Hepatocyte (in vitro differentiated cells): ENCODE measurements around the gene SAMD14. TPM values are rescaled to one million over a fixed set of nuclear protein-coding genes. Genes with fewer than 3 reads are reported as not detected.

Experiments
- DNase-seq: peaks from one replicate; pipeline ENCODE4 v3.0.0-alpha.2; 2016; ENCODE audit warnings: low spot score
- H2AFZ ChIP-seq: fragments of 200-600 bp; sonication (generic); 2 replicates; pipeline ENCODE4 v1.6.0; 2016; ENCODE audit warnings: antibody characterized with exemption, mild to moderate bottlenecking
- H3K27ac ChIP-seq: fragments of 200-600 bp; sonication (generic); 2 replicates; pipeline ENCODE4 v1.5.1; 2016; ENCODE audit warnings: mild to moderate bottlenecking
- H3K27me3 ChIP-seq: fragments of 200-600 bp; sonication (generic); 2 replicates; pipeline ENCODE4 v1.6.1; 2016
- H3K36me3 ChIP-seq: fragments of 200-600 bp; sonication (generic); replicated peaks from 2 replicates; pipeline ENCODE4 v1.5.1; 2016; ENCODE audit warnings: low read depth; ENCODE audit not compliant: insufficient read depth
- H3K4me1 ChIP-seq: fragments of 200-600 bp; sonication (generic); 2 replicates; pipeline ENCODE4 v1.5.1; 2016; ENCODE audit warnings: mild to moderate bottlenecking, moderate library complexity; ENCODE audit not compliant: insufficient read depth
- H3K4me2 ChIP-seq: fragments of 200-600 bp; sonication (generic); 2 replicates; pipeline ENCODE4 v1.6.0; 2016
- H3K4me3 ChIP-seq: fragments of 200-600 bp; sonication (generic); 2 replicates; pipeline ENCODE4 v1.5.1; 2016; ENCODE audit warnings: mild to moderate bottlenecking
- H3K79me2 ChIP-seq: fragments of 200-600 bp; sonication (generic); 2 replicates; pipeline ENCODE4 v1.6.0; 2017; ENCODE audit warnings: mild to moderate bottlenecking
- H3K9me2 ChIP-seq: fragments of 200-600 bp; sonication (generic); replicated peaks from 2 replicates; pipeline ENCODE4 v1.6.0; 2017; ENCODE audit warnings: mild to moderate bottlenecking; ENCODE audit not compliant: insufficient read depth
- H3K9me3 ChIP-seq: fragments of 200-600 bp; sonication (generic); 2 replicates; pipeline ENCODE4 v1.5.1; 2016; ENCODE audit warnings: low read depth, mild to moderate bottlenecking
- H4K20me1 ChIP-seq: fragments of 200-600 bp; sonication (generic); 2 replicates; pipeline ENCODE4 v1.6.0; 2016; ENCODE audit warnings: mild to moderate bottlenecking; ENCODE audit not compliant: insufficient read depth, poor library complexity, severe bottlenecking
- EZH2 ChIP-seq: fragments of 200-600 bp; sonication (generic); IDR thresholded peaks from 2 replicates; pipeline ENCODE4 v1.6.1; 2016; ENCODE audit warnings: antibody characterized with exemption, mild to moderate bottlenecking, borderline replicate concordance
- EZH2phosphoT487 ChIP-seq: fragments of 200-600 bp; sonication (generic); IDR thresholded peaks from one replicate; pipeline ENCODE4 v1.6.1; 2018; ENCODE audit warnings: antibody characterized with exemption, mild to moderate bottlenecking, low read depth, moderate library complexity; ENCODE audit not compliant: unreplicated experiment, severe bottlenecking
- WGBS: methylation state at CpG from one replicate; pipeline ENCODE4 v1.1.6; 2016; ENCODE audit warnings: low lambda C conversion rate; ENCODE audit errors: missing lambda C conversion rate; 5-methylcytosine and 5-hydroxymethylcytosine counted together
- polyA plus RNA-seq: library from polyadenylated mRNA; unstranded; fragments of >200 nt; fragmentation: Nextera tagmentation; extraction: Ambion mirVana; gene quantifications from 2 replicates; pipeline ENCODE4 v1.2.1, GENCODE V29; 2016
- total RNA-seq: library from RNA; depleted of rRNA; stranded (reverse); fragments of >200 nt; gene quantifications from 2 replicates; pipeline ENCODE4 v1.2.3, GENCODE V29; 2014
- TF ChIP-seq, protein P1 (sequence below): fragments of 200-600 bp; sonication (generic); IDR thresholded peaks from 2 replicates; pipeline ENCODE4 v1.5.1; 2016; ENCODE audit warnings: antibody characterized with exemption, mild to moderate bottlenecking; ENCODE audit not compliant: poor library complexity

Gene SAMD14
- total and polyA plus RNA-seq, 2 experiments from 2014 or later: 3.1 to 4.2 TPM

DNA sequence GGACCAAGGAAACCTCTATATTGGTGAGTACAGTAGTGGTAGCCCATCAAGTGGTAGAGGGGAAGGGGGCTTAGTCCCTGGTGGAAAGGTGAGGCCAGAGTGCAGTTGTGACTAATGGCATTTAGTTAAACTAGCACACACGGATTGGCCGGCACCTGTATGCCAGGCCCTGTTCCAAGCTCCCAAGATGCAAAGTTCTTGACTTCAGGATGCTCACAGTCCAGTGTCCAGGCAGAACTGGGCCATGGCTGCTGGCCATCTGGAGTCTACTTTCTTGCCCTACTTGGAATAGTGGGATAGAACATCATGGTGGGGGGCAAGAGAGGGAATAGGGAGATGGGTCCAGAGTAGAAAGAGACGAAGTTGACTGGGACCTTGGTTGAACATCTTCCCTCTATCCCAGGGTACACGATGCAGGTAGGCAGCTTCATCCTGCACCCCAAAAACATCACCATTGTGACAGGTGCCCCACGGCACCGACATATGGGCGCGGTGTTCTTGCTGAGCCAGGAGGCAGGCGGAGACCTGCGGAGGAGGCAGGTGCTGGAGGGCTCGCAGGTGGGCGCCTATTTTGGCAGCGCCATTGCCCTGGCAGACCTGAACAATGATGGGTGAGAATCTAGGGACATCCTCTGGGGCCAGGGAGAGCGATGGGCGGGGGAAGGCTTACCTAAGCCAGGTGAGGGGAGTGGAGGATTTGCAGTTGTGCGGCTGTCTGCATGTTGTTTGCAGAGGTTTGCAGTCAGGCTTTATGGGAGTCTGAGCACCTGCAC, 58.9 kb downstream of the SAMD14 start:
- Histone ChIP-seq H3K4me3 (no peak overlapping the region), H3K9me3 (no peaks in the 10 kb centered on the region), H3K27ac (no peak overlapping the region), H3K36me3 (no peaks in the 10 kb centered on the region), H3K79me2 (no peaks in the 10 kb centered on the region), H4K20me1 (no peaks in the 10 kb centered on the region), H3K9me2 (no peaks in the 10 kb centered on the region), H3K4me2 (no peak overlapping the region), H2AFZ (no peak overlapping the region), H3K27me3 (no peaks in the 10 kb centered on the region), H3K4me1 (no peaks in the 10 kb centered on the region)
- WGBS: 97% methylated on average over 16 of the region's 16 CpGs
- TF ChIP-seq, protein P1, sequence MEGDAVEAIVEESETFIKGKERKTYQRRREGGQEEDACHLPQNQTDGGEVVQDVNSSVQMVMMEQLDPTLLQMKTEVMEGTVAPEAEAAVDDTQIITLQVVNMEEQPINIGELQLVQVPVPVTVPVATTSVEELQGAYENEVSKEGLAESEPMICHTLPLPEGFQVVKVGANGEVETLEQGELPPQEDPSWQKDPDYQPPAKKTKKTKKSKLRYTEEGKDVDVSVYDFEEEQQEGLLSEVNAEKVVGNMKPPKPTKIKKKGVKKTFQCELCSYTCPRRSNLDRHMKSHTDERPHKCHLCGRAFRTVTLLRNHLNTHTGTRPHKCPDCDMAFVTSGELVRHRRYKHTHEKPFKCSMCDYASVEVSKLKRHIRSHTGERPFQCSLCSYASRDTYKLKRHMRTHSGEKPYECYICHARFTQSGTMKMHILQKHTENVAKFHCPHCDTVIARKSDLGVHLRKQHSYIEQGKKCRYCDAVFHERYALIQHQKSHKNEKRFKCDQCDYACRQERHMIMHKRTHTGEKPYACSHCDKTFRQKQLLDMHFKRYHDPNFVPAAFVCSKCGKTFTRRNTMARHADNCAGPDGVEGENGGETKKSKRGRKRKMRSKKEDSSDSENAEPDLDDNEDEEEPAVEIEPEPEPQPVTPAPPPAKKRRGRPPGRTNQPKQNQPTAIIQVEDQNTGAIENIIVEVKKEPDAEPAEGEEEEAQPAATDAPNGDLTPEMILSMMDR: no peak
- TF ChIP-seq EZH2phosphoT487: no peak
- DNase-seq: no peak

DNA sequence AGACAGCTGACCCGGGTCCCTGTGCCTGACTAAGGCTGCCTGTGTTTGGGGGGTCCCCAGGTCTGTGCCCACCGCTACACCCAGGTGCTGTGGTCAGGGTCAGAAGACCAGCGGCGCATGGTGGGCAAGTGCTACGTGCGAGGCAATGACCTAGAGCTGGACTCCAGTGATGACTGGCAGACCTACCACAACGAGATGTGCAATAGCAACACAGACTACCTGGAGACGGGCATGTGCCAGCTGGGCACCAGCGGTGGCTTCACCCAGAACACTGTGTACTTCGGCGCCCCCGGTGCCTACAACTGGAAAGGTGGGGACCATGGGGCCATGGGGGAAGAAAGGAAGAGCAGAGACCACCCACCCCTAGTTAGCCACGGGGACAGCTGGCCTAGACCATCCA, 62.0 kb downstream of the SAMD14 start:
- Histone ChIP-seq H3K79me2 (no peaks in the 10 kb centered on the region), H2AFZ (no peak overlapping the region), H3K27me3 (no peaks in the 10 kb centered on the region), H3K27ac (no peak overlapping the region), H3K4me1 (peaks cover 14% of the 10 kb centered on the region), H3K9me2 (no peaks in the 10 kb centered on the region), H4K20me1 (no peaks in the 10 kb centered on the region), H3K4me2 (no peak overlapping the region), H3K4me3 (no peak overlapping the region), H3K36me3 (no peaks in the 10 kb centered on the region), H3K9me3 (no peaks in the 10 kb centered on the region)
- no peak for DNase-seq
- TF ChIP-seq EZH2: no peak
- TF ChIP-seq, protein P1: no peak
- TF ChIP-seq EZH2phosphoT487: no peak
- 98% methylated on average over 13 of the region's 13 CpGs for WGBS

DNA sequence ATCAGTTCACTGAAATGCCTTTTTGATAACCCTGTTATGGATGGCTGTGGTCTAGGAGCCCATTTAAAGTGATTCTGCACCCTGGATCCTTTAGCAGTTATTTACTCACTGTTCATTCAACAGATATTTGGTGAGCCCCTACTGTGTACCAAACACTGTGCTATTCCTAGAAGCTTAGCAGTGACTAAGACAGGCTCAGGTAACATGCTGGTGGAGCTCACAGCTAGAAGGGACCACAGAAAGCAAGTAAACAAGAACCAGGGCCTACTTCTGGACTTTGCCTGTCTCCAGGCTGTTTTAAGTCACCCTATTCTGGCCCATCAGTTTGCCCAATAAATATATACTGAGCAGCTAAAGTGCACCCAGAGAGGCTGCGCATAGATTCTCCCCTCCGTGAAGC, 63.0 kb downstream of the SAMD14 start:
- Histone ChIP-seq H3K27ac (no peak overlapping the region), H3K9me3 (no peaks in the 10 kb centered on the region), H3K4me1 (peaks cover 23% of the 10 kb centered on the region), H2AFZ (no peak overlapping the region), H3K36me3 (no peaks in the 10 kb centered on the region), H3K79me2 (no peaks in the 10 kb centered on the region), H3K4me3 (no peak overlapping the region), H4K20me1 (no peaks in the 10 kb centered on the region), H3K27me3 (no peaks in the 10 kb centered on the region), H3K9me2 (no peaks in the 10 kb centered on the region), H3K4me2 (no peak overlapping the region)
- WGBS: 87% methylated on average over 2 of the region's 2 CpGs
- no peak for DNase-seq
- TF ChIP-seq EZH2 (no peak), EZH2phosphoT487 (no peak)
- TF ChIP-seq, protein P1: no peak
